Superior temporal gyrus (tissue), 1 donor: ENCODE data around the gene UBR1.

Experiments
- DNase-seq: peaks from one replicate; pipeline ENCODE4 v3.0.0-alpha.2; 2016; ENCODE audit errors: extremely low spot score

The UBR1 gene

DNA sequence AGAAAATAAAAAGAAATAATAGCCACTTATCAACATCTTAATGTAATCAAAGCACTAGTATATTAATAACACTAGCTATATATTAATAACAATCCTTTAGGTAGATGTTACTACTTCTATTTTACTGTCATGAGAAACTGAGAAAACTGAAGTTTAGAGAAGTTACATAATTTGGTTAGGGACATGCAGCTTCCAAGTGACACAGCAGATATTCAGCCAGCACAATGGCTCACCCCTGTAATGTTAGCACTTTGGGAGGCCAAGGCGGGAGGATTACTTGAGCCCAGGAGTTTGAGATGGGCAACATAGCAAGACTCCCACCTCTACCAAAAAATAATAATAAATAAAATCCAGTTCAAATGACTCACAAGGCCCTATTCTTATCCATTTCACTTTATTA is 1.9 kb upstream of the UBR1 start:
- DNase-seq: no peak

DNA sequence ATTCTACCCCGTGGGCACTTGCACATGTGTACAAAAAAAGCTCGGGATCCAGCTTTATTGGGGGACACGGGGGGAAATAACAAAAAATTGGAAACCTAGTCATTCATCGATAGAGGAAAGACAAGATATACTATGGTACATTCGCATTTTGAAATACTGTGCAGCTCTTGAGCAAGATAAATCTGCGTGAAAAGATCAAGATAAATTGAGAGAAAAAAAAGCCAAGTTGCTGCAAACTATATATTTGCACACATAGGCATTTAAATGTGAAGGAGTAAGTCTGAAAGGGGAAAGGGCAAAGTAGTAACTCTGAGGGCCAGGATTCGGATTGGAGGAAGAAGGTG is 620 bp upstream of the UBR1 start:
- DNase-seq: no peak

DNA sequence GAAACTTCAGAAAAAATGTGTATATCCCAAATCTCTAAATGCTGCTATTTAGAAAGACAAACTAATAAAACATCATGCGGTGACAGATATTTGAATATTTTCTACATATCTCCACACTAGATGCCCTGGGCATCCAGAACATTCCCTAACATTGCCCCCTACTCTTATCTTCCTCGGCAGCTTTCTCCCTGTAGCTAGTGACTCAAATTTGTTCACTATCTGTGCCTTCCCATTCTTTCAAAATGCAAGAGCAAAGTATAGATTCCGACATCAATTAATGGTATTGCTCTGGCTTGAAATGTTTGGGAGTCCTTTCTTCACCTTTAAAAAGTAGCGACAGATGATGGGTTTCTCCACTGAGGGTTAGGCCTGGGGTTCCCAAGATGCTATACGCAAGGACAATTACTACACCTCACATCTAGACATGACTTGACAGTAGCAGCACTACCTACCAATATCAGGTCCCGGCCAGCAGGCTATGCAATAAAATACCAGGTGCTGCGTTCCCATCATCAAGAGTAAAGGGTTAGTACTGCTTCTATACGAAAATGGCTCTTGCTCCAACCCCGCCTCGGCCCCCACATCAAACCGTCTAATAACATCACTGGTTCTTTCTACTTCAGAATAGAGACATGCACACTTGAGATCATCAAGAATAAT is 631 bp downstream of the UBR1 start:
- DNase-seq: no peak

DNA sequence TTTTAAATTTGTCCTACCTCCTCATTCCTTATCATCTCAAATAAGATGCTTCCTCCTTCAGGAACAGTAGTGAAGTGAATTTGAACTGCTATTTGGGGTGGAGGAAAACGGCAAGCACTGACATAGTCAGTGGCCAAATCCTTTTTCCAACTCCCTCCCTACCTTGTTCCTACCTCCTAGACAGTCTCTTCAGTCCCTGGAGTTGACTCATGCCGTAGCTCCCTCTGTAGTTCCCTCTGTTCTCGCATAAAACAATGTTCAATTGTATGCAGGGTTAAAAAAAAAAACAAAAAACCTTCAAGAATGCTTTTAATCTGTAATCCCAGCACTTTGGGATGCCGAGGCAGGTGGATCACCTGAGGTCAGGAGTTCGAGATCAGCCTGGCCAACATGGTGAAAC is 1.4 kb downstream of the UBR1 start:
- DNase-seq: no peak

DNA sequence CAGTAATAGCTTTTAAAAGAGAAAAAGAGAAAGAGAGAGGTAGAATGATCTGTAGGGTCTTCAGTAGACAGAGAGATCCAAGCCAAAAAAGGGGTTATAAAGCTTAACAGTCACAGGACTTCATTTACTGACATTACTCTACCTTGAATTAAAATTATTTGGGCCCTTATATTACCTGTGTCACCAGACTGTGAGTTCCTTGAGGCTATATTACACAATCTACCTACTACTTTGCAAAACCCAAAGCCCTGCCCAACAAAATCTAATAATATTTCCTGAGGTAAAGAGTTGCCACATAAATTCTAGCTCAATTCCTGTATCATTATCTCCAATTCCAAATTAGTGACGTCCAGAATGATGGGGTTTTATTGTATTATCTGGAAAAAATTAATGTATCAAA is 1.9 kb downstream of the UBR1 start:
- no peak for DNase-seq

DNA sequence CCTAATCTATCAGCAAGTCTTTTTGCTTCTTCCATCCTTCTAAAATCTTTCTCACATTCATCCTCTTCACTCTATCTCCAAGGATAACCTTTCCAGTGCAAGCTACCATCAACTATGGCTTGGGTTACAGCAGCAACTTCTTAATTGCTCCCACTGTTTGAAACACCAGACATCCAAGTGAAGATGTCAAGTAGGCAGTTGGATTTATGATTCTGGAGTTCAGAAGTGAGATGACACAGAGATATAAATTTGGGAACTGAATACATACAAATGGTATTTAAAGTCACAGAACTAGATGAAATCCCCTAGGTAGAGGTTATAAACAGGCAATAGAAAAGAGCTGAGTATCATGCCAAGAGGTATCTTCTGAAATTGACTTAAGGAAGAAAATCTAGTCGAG is 3.7 kb downstream of the UBR1 start:
- no peak for DNase-seq

DNA sequence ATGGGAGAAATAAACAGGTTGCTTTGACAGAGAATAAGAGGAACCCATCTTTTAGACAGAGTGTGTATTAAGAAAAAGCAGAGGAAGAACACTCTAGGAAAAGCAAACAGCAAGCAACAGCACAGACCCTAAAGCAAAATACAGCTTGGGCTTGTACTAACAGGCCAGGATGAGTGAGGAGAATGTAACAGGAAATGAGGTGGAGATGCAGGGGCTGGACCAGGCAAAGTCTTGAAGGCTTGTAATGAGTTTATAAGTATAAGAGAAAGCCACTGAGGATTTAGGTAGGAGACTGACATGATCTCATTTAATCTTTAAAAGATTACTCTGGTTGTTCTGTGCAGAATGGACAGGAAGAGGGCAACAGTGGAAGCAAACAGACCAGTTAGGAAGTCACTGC is 4.9 kb downstream of the UBR1 start:
- no peak for DNase-seq

DNA sequence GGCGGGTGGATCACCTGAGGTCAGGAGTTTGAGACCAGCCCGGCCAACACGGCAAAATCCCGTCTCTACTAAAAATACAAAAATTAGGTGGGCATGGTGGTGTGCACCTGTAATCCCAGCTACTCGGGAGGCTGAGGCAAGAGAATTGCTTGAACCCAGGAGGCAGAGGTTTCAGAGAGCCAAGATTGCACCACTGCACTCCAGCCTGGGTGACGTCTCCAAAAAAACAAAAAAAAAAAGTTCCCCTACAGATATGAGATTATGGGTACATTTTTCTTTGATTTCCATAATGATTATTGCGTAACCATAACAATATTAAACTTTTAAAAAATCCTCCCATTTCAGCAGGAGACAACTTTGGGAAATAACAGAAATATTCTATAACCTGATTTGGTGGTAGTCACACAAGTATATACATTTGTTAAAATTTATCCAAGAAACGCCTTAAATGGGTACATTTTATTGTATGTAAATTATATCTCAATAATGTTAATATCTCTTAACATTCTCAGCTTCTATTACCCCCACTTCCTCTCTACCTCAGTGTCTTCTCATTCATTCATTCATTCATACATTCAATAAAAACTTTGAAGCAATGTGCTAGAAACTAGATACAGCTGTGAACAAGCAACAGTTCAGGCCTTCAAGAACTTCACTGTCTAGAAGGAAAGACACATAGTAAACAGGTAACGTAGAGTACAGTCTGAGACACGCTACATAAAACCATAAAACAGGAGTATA is 6.6 kb downstream of the UBR1 start:
- no peak for DNase-seq

DNA sequence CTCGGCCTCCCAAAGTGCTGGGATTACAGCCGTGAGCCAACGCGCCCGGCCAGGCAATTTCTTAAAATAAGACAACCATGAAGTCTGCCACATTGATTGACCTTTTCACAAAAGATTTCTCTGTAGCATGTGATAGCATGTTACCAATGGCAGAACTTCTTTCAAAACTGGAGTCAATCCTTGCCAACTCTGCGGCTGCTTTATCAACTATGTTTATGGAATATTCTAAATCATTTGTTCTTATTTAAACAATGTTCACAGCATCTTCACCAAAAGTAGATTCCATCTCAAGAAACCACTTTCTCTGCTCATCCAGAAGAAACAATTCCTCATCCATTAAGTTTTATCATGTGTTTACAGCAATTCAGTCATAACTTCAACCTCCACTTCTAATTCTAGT is 9.4 kb downstream of the UBR1 start:
- DNase-seq: no peak

DNA sequence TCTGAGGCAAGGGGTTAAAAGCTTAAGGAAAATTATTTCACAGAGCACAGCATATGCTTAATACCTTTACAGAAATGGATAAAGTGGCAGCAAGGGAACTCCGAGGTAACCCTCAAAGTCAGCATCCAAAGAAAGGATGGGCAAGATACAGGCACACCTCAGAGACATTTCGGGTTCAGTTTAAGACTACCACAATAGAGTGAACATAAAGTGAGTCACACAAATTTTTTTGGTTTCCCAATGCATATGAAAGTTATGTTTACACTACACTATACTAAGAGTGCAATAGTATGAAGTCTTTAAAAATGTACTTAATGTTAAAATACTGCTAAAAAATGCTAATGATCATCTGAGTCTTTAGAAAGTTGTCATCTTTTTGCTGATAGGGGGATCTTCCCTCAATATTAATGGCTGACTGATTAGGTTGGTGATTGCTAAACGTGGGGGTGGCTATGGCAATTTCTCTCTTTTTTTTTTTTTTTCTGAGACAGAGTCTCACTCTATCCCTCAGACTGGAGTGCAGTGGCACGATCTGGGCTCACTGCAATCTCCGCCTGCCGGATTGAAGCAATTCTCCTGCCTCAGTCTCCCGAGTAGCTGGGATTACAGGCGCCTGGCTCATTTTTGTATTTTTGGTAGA is 10.0 kb downstream of the UBR1 start:
- DNase-seq: no peak

DNA sequence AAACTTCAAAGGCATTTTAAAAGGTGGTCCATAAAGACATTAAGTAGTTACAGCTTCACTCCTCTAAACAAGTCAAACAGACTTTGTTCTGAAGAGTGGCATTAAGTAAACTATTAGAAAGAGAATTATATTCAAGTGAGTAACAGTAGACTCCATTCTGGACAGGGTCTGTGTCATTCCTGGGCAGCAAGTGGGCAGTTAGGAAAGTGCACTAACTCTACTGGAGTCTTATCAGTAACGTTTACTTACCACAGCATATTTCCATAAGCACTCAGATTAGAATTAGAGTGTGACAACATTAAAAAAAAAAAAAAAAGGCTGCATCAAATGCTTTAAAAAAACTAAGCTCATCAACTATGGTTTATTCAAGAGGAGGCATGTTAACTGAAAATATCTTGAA is 10.6 kb downstream of the UBR1 start:
- DNase-seq: peak; percentile 4

DNA sequence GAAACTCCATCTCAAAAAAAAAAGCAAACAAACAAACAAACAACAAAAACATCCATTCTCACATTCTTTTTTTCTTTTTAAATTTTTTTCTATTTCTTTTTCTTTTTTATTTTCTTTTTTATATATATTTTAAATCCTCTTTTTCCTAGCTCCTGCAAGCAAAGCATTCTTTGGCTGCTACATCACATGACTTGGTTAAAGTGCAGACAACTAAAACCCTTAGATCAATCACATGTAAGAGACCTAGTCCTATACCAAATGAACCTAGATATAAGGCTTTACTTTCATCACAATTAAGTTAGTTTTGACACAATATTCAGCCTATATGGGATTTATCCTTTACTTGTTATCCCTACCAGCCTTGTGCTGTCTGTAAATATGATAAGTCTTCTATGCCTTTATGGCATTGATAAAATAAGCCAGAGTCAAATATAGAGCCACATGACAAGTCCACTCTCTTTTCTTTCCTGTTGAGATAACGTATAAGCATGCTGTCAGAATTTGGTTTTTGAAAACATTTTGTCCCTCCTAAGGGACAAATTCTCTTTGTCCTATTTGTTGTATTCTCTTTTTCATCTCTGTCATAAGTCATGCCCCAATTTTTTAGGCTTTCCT is 11.3 kb downstream of the UBR1 start:
- DNase-seq: peak; percentile 7

DNA sequence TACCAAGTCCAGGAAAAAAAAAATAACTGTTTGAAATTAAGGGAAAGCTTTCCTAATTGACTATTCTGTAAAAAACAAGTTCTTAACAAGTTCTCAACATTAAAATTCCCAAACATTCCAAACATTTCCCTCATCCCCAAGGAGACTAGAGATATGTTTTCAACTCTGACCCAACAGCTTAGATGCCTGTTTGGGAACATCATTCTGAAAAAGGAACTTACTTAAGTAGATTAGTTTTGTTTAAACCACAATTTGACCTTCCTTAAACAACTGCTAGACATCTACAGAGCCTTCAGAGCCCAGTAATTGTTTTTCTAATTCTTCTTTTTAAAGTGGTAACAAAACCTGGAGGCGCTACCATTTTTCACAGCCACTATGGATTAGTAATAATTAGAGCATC is 12.8 kb downstream of the UBR1 start:
- DNase-seq: peak; percentile 7

DNA sequence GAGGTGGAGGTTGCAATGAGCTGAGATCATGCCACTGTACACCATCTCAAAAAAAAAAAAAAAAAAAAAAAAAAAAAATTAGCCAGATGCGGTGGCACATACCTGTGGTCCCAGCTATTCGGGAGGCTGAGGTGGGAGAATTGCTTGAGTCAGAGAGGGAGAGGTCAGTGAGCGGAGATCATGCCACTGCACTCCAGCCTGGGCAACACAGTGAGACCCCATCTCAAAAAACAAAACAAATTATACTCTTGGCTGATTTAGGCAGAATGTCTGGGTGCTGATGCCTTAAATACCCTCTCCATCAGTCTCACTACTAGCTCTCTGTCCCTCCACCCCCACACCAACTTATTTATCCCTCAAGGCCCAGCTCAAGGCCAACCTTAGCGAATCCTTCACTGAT is 14.0 kb downstream of the UBR1 start:
- no peak for DNase-seq

DNA sequence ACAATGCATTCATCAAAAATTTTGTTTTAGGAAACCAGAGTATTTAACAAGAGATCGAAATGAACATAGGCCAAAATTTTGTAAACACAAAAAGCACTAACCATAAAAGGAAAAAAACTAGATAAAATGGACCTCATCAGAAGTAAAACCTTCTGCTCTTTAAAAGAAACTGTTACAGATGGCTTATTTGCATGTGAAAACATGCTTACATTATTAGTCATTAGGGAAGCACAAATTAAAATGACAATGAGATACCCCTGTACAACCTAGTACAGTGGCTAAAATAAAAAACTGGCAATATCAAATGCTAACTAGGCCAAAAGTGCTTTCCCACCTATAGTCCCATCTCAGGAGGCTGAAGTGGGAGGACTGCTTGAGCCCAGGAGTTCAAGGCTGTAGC is 19.3 kb downstream of the UBR1 start:
- no peak for DNase-seq

DNA sequence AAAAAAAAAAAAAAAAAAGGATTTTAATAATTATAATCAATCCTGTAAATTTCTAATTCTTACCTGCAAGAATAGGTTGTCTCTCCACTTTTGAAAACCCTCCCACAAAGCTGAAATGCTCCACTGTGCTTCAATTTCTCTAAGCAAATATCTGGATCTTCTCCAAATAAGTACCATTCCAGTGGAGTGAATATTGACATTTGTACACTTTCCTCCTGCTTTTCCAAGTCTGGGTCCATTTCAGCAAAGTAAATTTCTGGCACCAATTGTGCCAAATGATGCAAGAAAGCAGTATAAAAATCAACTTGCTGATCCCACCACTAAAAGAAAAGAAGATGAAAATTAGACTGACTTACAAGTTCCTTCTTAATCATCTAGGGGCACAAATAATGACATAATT is 19.9 kb downstream of the UBR1 start:
- no peak for DNase-seq

DNA sequence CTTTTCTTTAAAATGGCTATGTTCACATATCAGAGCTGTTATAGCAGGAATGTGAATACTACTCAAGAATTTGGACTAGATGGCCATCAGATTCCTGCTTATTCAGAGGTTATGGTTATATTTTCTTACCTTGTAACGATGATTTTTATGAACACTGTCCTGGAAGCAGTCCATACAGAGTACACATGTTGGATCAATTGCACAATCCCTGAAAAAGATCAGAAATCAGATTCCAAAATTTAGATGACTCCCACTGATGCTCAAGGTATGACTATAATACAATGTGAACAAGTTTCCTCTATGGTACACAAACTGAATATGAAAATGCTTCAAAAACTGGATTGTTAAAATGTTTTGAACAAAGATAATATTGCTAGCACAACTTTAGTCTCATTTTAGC is 23.3 kb downstream of the UBR1 start:
- DNase-seq: no peak

DNA sequence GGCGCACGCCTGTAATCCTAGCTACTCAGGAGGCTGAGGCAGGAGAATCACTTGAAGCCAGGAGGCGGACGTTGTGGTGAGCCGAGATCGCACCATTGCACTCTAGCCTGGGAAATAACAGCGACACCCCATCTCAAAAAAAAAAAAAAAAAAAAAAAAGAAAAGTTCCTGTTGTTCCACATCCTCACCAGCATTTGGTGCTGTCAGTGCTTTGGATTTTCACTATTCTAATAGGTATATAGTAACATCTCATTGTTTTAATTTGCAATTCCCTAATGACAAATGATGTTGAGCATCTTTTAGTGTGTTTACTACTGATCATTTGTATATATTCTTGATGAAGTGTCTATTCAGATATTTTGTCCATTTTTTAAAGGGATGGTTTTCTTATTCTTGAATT is 24.6 kb downstream of the UBR1 start:
- DNase-seq: no peak

DNA sequence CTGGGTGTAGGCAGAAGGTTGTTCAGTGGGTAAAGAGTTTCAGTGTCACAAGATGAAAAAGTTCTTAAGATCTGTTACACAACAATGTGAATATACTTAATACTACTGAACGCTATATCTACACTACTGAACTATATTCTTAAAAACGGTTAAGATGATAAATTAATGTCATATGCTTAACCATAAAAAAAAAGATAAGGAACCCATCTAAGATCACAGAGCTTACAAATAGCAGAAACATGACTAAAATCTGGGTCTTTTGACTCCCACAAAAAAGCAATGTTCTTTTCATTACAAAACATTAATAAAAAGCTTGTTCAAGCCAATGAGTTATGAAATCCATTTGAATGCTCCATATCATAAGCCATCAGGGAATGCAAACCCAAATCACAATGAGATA is 34.4 kb downstream of the UBR1 start:
- DNase-seq: no peak

DNA sequence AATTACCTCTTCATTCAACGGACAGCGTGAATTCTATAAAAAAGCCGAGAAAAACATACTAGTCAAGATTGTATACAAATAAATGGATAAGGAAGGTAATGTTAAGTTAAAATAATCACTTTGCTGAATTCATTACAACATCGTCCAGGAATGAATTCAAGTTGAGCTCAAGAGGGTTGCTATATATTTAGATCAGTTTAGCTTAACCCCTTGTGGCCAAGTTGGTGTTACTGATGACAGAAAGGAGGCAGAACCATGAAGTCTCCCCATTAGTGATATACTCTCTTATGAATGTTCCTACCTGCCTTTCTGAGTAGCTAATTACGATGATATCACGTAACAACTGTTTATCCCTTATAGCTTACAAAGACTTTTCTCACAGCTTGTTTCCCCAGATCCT is 34.9 kb downstream of the UBR1 start:
- no peak for DNase-seq

DNA sequence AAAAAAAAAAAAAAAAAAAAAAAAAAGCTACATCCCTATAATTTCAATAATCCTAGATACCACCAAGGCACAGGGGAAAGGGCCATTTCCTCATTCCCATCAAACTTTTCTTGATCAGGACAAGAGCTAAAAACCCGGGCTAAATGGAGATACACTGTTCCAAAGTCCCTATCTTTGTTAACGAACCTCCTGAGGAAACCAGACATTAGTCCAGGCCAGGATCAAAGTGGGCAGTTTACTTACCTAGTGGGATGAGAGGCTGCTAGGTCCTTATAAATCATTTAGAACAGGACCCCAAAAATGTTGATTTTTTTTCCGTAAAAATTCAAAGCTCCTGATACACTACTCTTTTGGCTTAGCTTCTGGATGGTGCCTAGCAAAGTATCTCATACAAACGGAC is 35.6 kb downstream of the UBR1 start:
- no peak for DNase-seq

DNA sequence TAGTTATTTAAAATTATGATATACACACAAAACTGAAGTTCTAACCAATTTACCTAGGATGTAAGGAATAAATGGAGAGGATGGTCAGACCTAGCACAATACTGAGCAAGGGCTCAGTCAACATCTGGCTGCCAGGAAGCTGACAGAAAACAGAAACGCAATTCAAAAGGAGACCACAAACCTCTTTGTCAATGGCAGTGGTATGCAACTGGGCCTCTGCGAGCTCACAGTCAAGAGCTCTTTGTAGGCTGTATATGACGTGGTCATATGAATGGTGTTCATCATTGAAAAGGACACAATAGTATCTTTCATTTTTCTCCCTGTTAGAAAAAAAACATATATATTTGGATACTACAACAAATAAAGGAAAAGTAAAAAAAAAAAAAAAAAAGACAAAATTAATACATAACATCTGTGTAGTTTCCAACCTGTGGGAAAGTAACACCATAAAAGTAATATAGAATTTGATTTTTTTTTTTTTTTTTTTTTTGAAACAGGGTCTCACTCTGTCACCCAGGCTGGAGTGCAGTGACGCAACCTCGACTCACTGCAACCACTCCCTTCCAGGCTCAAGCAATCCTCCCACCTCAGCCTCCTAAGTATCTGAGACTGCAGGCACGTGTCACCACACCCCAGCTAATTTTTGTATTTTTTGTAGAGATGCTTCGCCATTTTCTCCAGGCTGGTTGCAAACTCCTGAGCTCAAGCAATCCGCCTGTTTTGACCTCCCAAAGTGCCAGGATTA is 37.9 kb downstream of the UBR1 start:
- DNase-seq: peak; percentile 49
